M059J (cell line): Measurements from ENCODE around the gene TMEM200A. TPM values are rescaled to one million over a fixed set of nuclear protein-coding genes. Genes with fewer than 3 reads are reported as not detected.

ENCODE experiments used
- DNase-seq: peaks from one replicate; pipeline ENCODE4 v3.0.0-alpha.2; 2012; ENCODE audit warnings: low read depth
- total RNA-seq: library from RNA; depleted of rRNA; stranded (reverse); fragments of >200 nt; shearing (Covaris generic); gene quantifications from 2 replicates; pipeline ENCODE4 v1.2.3, GENCODE V29; 2014; rRNA removed

TMEM200A gene
- total RNA-seq, 1 experiment from 2014 or later = 38.3 TPM

- no peak for DNase-seq
These were observed 123.7 kb downstream of the TMEM200A start for GRCh38 chr6:130489514-130489913.

Other genes with a start within 250 kb of the TMEM200A start
- 2.8 and 4.2 TPM in 2 replicates for gene SAMD3, start 143.1 kb upstream of the TMEM200A start, total RNA-seq